ENCODE data around the gene RAVER1. TPM values are rescaled to one million over a fixed set of nuclear protein-coding genes. Genes with fewer than 3 reads are reported as not detected.

RAVER1 gene
- total and polyA plus RNA-seq, 2 of the 13 experiments (the other 11 are each of a cell fraction or from before 2014, with no cell fraction given), result 3.6 to 7.9 TPM

- TF ChIP-seq MNT (IDR thresholded peaks at IDR 0.05), result no peak
- peak; percentile 94; the same call in 1 of the 2 replicates for TF ChIP-seq LBX2 (CRISPR knock-in tag; IDR thresholded peaks at IDR 0.05; ENCODE audit: borderline replicate concordance)
- TF ChIP-seq CCAR2 (optimal IDR thresholded peaks at IDR 0.05; ENCODE audit: low read depth, low read length), result no peak
- no peak for TF ChIP-seq ZNF362 (CRISPR knock-in tag; IDR thresholded peaks at IDR 0.05; ENCODE audit: borderline replicate concordance)
- no peak for TF ChIP-seq THAP7 (CRISPR knock-in tag; IDR thresholded peaks at IDR 0.05)
- TF ChIP-seq ZKSCAN1 (IDR thresholded peaks at IDR 0.05; ENCODE audit: low read length), result no peak
- no peak for TF ChIP-seq ZNF205 (CRISPR knock-in tag; IDR thresholded peaks at IDR 0.05)
- TF ChIP-seq ZNF790 (CRISPR knock-in tag; IDR thresholded peaks at IDR 0.05; ENCODE audit: borderline replicate concordance), result peak; percentile 35; the same call in 1 of the 2 replicates
- TF ChIP-seq ZNF646 (CRISPR knock-in tag; IDR thresholded peaks at IDR 0.05), result no peak
- TF ChIP-seq ZNF563 (CRISPR knock-in tag; IDR thresholded peaks at IDR 0.05), result peak; percentile 73; the same call in 1 of the 2 replicates
- TF ChIP-seq AKNA (CRISPR knock-in tag; IDR thresholded peaks at IDR 0.05; ENCODE audit: borderline replicate concordance), result no peak
- TF ChIP-seq ZNF564 (CRISPR knock-in tag; IDR thresholded peaks at IDR 0.05), result no peak
Measured at GRCh38 chr19:10295847-10296591, 37.3 kb downstream of the RAVER1 start (continued).

Measured in HepG2 (cell line).